Esophagus squamous epithelium (tissue), 4 donors: ENCODE measurements around the gene RGS9.

Experiments used
- CTCF ChIP-seq, 6 experiments: fragments of 450-650 bp in 4 of 6; fragments of 200-600 bp in 2 of 6; sonication (generic) in 2 of 6; IDR thresholded peaks; one replicate each; pipeline ENCODE4 v1.5.1; 2016 to 2019; ENCODE audit warnings: antibody characterized with exemption in 6 of 6, mild to moderate bottlenecking in 4 of 6, moderate library complexity in 4 of 6
- POLR2A ChIP-seq, 4 donors: fragments of 450-650 bp; IDR thresholded peaks; one replicate each; pipeline ENCODE4 v1.6.1; 2017; ENCODE audit warnings: antibody characterized with exemption in 4 of 4, mild to moderate bottlenecking in 4 of 4, moderate library complexity in 3 of 4

GRCh38 chr17:65131240-65131639 is 5.9 kb upstream of the RGS9 start:
- TF ChIP-seq CTCF (IDR thresholded peaks at IDR 0.05) (no peak), POLR2A (IDR thresholded peaks at IDR 0.05) (no peak)
